ENCODE results near the gene AKR1D1.
"Not testable (repeated sequence)": the region's sequence is repeated elsewhere in the genome, so short reads cannot be mapped to it uniquely, and the experiment has no call there.

The AKR1D1 gene

GRCh38 chr7:138076196-138076595 is at the start of gene AKR1D1:
Gene AKR1D1, plus strand, starts transcription at chr7:138076459. Its CDS starts 60 bp downstream, at chr7:138076519.
- H3K27me3 ChIP-seq (ENCODE audit: control insufficient read depth, insufficient read depth, low read length): no peaks in the 10 kb centered on the region
- no peak within 1 kb of the TSS for H3K27ac ChIP-seq (ENCODE audit: low read length)
- no peak within 1 kb of the TSS for H3K4me3 ChIP-seq (ENCODE audit: low read length)
- H3K9ac ChIP-seq (ENCODE audit: low read length): no peak within 1 kb of the TSS
- H3K9me3 ChIP-seq (ENCODE audit: control insufficient read depth, low read depth, low read length): no peaks in the 10 kb centered on the region
- peaks cover 22% of the 10 kb centered on the region for H3K4me1 ChIP-seq (ENCODE audit: control insufficient read depth, low read depth, low read length)
- H3K36me3 ChIP-seq (ENCODE audit: control insufficient read depth, low read depth, low read length): no peaks in the 10 kb centered on the region

DNA sequence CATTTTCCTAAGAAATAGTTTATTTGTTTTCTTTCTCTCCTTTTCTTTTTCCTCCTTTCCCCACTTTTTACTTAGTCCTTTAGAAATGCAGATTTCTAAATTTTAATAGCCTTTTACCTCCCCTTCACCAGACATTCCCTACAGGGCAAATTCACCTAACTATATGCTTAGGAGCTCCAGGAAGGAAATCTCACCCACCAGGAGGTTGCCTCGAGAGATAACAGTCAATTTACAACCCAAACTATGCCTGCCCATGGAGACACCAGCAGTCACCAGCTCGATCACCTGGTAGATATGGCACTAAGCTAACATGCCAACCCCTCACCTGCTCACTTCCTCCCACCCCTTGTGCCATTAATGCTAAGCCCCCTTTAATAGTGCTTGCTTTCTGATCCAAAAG is 49.2 kb upstream of the AKR1D1 start:
- H3K9ac ChIP-seq (ENCODE audit: low read length): no peak overlapping the region
- H3K4me3 ChIP-seq (ENCODE audit: low read length): no peak overlapping the region
- H3K27me3 ChIP-seq (ENCODE audit: control insufficient read depth, insufficient read depth, low read length): no peaks in the 10 kb centered on the region
- H3K27ac ChIP-seq (ENCODE audit: low read length): no peak overlapping the region
- no peaks in the 10 kb centered on the region for H3K36me3 ChIP-seq (ENCODE audit: control insufficient read depth, low read depth, low read length)
- peaks cover 17% of the 10 kb centered on the region for H3K9me3 ChIP-seq (ENCODE audit: control insufficient read depth, low read depth, low read length)
- H3K4me1 ChIP-seq (ENCODE audit: control insufficient read depth, low read depth, low read length): peaks cover 4% of the 10 kb centered on the region

DNA sequence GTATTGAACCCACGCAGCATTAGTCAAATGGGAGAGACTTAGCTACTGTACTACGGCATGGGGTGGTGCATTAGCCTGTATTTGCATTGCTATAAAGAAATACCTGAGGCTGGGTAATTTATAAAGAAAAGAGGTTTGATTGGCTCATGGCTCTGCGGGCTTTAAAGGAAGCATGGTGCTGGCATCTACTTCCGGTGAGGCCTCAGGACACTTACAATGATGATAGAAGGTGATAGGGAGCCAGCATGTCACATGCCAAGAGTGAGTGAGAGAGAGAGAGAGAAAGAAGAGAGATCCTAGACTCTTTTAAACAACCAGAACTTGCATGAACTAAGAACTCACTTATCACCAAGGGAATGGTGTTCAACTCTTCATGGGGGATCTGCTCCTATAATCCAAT is 47.1 kb upstream of the AKR1D1 start:
- H3K9ac ChIP-seq (ENCODE audit: low read length): no peak overlapping the region
- no peak overlapping the region for H3K4me3 ChIP-seq (ENCODE audit: low read length)
- peaks cover 12% of the 10 kb centered on the region for H3K9me3 ChIP-seq (ENCODE audit: control insufficient read depth, low read depth, low read length)
- H3K4me1 ChIP-seq (ENCODE audit: control insufficient read depth, low read depth, low read length): peaks cover 13% of the 10 kb centered on the region
- H3K27me3 ChIP-seq (ENCODE audit: control insufficient read depth, insufficient read depth, low read length): no peaks in the 10 kb centered on the region
- no peak overlapping the region for H3K27ac ChIP-seq (ENCODE audit: low read length)
- no peaks in the 10 kb centered on the region for H3K36me3 ChIP-seq (ENCODE audit: control insufficient read depth, low read depth, low read length)

DNA sequence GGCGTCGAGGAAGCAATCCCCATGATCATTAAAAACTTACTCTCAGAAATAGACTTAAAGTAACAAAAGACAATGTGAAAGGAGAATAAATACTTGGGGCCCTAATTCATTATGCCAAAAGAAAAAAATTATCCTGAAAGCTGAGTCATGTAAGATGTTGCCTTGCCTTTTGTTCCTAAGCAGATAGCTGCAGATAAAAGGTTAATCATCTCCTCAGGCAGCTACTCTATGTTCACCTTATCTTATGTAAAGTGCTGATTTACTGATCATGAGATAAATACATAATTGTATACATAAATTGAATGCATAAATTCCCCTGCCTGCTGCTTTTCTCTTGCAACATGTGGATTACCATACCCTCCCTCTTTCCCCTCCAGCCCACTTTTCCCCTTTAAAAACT is 46.3 kb upstream of the AKR1D1 start:
- no peaks in the 10 kb centered on the region for H3K36me3 ChIP-seq (ENCODE audit: control insufficient read depth, low read depth, low read length)
- H3K4me1 ChIP-seq (ENCODE audit: control insufficient read depth, low read depth, low read length): peaks cover 13% of the 10 kb centered on the region
- no peak overlapping the region for H3K9ac ChIP-seq (ENCODE audit: low read length)
- peaks cover 12% of the 10 kb centered on the region for H3K9me3 ChIP-seq (ENCODE audit: control insufficient read depth, low read depth, low read length)
- no peak overlapping the region for H3K4me3 ChIP-seq (ENCODE audit: low read length)
- H3K27me3 ChIP-seq (ENCODE audit: control insufficient read depth, insufficient read depth, low read length): no peaks in the 10 kb centered on the region
- no peak overlapping the region for H3K27ac ChIP-seq (ENCODE audit: low read length)

DNA sequence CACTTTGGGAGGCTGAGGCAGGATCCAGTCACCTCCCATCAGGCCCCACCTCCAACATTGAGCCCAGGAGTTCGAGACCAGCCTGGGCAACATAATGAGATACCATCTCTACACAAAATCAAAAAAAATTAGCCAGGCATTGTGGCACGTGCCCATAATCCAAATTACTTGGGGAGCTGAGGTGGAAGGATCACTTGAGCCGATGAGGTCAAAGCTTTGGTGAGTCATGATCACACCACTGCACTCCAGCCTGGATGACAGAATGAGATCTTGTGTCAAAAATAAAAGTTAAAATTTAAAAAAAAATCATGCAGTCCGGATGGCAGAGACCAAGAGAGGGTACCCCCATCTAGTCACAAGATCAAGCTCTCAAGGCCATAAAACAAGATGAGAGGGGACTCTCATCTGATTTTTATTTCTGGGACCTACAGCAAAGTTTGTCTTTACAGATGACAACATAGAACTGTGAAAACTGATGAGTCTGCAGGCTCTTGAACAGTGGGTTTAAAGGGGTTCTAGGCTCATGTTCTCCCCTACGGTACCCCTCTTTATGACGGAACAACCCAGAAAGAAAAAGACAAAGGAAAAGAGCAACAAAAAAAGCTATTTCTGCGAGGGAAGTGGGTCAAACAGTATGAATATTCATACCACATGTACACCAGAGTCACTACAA is 45.4 kb upstream of the AKR1D1 start:
- H3K27me3 ChIP-seq (ENCODE audit: control insufficient read depth, insufficient read depth, low read length): no peaks in the 10 kb centered on the region
- no peak overlapping the region for H3K4me3 ChIP-seq (ENCODE audit: low read length)
- H3K36me3 ChIP-seq (ENCODE audit: control insufficient read depth, low read depth, low read length): no peaks in the 10 kb centered on the region
- peaks cover 13% of the 10 kb centered on the region for H3K4me1 ChIP-seq (ENCODE audit: control insufficient read depth, low read depth, low read length)
- H3K27ac ChIP-seq (ENCODE audit: low read length): no peak overlapping the region
- no peak overlapping the region for H3K9ac ChIP-seq (ENCODE audit: low read length)
- peaks cover 5% of the 10 kb centered on the region for H3K9me3 ChIP-seq (ENCODE audit: control insufficient read depth, low read depth, low read length)

DNA sequence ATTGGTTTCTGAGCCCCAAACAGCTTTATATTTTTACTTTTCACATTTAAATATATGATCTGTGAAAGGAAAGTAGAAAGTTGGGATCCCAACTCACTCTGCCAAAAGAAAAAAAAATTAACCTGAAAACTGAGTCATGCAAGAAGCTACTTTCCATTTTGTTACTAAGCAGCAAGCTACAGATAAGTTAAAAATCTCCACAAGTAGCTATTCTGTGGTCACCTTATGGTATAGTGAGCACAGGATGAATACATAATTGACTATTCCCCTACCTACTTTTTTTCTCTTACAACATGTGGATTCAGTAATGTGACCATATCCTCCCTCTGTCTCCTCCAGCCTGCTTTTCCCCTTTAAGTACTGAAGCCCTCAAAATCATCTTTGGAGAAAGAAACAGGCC is 44.1 kb upstream of the AKR1D1 start:
- H3K4me1 ChIP-seq (ENCODE audit: control insufficient read depth, low read depth, low read length): peaks cover 9% of the 10 kb centered on the region
- H3K27ac ChIP-seq (ENCODE audit: low read length): no peak overlapping the region
- no peak overlapping the region for H3K9ac ChIP-seq (ENCODE audit: low read length)
- peaks cover 12% of the 10 kb centered on the region for H3K9me3 ChIP-seq (ENCODE audit: control insufficient read depth, low read depth, low read length)
- H3K27me3 ChIP-seq (ENCODE audit: control insufficient read depth, insufficient read depth, low read length): no peaks in the 10 kb centered on the region
- H3K4me3 ChIP-seq (ENCODE audit: low read length): no peak overlapping the region
- no peaks in the 10 kb centered on the region for H3K36me3 ChIP-seq (ENCODE audit: control insufficient read depth, low read depth, low read length)

- H3K27ac ChIP-seq (ENCODE audit: low read length): no peak overlapping the region
- peaks cover 15% of the 10 kb centered on the region for H3K9me3 ChIP-seq (ENCODE audit: control insufficient read depth, low read depth, low read length)
- no peak overlapping the region for H3K4me3 ChIP-seq (ENCODE audit: low read length)
- no peaks in the 10 kb centered on the region for H3K36me3 ChIP-seq (ENCODE audit: control insufficient read depth, low read depth, low read length)
- H3K9ac ChIP-seq (ENCODE audit: low read length): no peak overlapping the region
- no peaks in the 10 kb centered on the region for H3K27me3 ChIP-seq (ENCODE audit: control insufficient read depth, insufficient read depth, low read length)
- H3K4me1 ChIP-seq (ENCODE audit: control insufficient read depth, low read depth, low read length): peaks cover 9% of the 10 kb centered on the region
Measured at GRCh38 chr7:138032770-138033169, 43.5 kb upstream of the AKR1D1 start.

DNA sequence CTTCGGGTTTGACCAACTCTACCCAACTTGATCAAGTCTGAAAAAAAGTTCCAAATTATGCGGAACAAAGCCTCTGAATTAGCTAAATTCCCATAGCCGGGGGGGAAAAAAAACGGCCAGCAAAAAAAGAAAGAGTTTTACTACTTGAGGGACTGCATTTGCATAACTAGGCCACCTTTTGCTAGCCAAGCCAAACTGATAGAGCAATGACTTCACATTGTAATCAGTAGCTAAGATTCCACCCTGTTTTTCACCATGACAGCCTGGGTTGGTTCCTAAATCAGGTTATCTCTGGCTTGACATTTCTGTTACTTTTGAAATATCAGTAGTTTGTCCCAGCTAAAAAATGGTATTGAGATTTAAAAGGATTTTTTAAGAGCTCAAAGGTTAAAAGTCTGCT is 43.0 kb upstream of the AKR1D1 start:
- H3K27me3 ChIP-seq (ENCODE audit: control insufficient read depth, insufficient read depth, low read length): no peaks in the 10 kb centered on the region

DNA sequence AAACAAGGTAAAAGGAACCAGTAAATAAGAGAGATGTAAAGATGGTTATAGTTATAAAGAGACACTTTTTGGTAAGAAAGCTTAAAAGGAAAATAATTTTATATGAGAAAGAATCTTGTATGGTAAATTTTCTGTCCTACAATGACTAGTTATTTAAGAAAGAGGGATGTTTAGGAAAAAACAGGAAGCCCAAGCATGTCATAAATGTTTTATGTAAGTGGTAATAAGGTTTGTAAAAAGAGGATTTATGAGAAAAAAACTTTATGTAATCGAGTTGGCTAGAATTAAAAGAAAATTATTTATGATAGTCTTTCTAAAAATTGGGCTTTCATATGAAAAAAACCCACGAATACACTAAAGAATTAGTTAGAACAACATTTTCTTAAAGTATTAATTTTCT is 40.1 kb upstream of the AKR1D1 start:
- peaks cover 9% of the 10 kb centered on the region for H3K4me1 ChIP-seq (ENCODE audit: control insufficient read depth, low read depth, low read length)
- H3K9ac ChIP-seq (ENCODE audit: low read length): no peak overlapping the region
- peaks cover 15% of the 10 kb centered on the region for H3K9me3 ChIP-seq (ENCODE audit: control insufficient read depth, low read depth, low read length)
- H3K36me3 ChIP-seq (ENCODE audit: control insufficient read depth, low read depth, low read length): no peaks in the 10 kb centered on the region
- H3K27ac ChIP-seq (ENCODE audit: low read length): no peak overlapping the region
- H3K27me3 ChIP-seq (ENCODE audit: control insufficient read depth, insufficient read depth, low read length): no peaks in the 10 kb centered on the region
- H3K4me3 ChIP-seq (ENCODE audit: low read length): no peak overlapping the region

More for the DNA sequence above, 43.0 kb upstream of the AKR1D1 start:
- Histone ChIP-seq H3K4me3 (ENCODE audit: low read length) (no peak overlapping the region), H3K9me3 (ENCODE audit: control insufficient read depth, low read depth, low read length) (peaks cover 15% of the 10 kb centered on the region), H3K36me3 (ENCODE audit: control insufficient read depth, low read depth, low read length) (no peaks in the 10 kb centered on the region), H3K9ac (ENCODE audit: low read length) (no peak overlapping the region), H3K4me1 (ENCODE audit: control insufficient read depth, low read depth, low read length) (peaks cover 9% of the 10 kb centered on the region), H3K27ac (ENCODE audit: low read length) (no peak overlapping the region)

DNA sequence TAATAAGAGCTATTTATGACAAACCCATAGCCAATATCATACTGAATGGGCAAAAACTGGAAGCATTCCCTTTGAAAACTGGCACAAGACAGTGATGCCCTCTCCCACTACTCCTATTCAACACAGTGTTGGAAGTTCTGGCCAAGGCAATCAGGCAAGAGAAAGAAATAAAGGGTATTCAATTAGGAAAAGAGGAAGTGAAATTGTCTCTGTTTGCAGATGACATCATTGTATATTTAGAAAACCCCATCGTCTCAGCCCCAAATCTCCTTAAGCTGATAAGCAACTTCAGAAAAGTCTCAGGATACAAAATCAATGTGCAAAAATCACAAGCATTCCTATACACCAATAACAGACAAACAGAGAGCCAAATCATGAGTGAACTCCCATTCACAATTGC is 36.2 kb upstream of the AKR1D1 start:
- not testable (repeated sequence) for H3K27ac ChIP-seq (ENCODE audit: low read length); H3K4me3 ChIP-seq (ENCODE audit: low read length); H3K9ac ChIP-seq (ENCODE audit: low read length); H3K36me3 ChIP-seq (ENCODE audit: control insufficient read depth, low read depth, low read length); H3K27me3 ChIP-seq (ENCODE audit: control insufficient read depth, insufficient read depth, low read length); H3K9me3 ChIP-seq (ENCODE audit: control insufficient read depth, low read depth, low read length); H3K4me1 ChIP-seq (ENCODE audit: control insufficient read depth, low read depth, low read length)

- Histone ChIP-seq H3K27me3 (ENCODE audit: control insufficient read depth, insufficient read depth, low read length) (no peaks in the 10 kb centered on the region), H3K36me3 (ENCODE audit: control insufficient read depth, low read depth, low read length) (no peaks in the 10 kb centered on the region), H3K9ac (ENCODE audit: low read length) (no peak overlapping the region), H3K9me3 (ENCODE audit: control insufficient read depth, low read depth, low read length) (no peaks in the 10 kb centered on the region), H3K27ac (ENCODE audit: low read length) (no peak overlapping the region), H3K4me1 (ENCODE audit: control insufficient read depth, low read depth, low read length) (no peaks in the 10 kb centered on the region), H3K4me3 (ENCODE audit: low read length) (no peak overlapping the region)
Measured at GRCh38 chr7:138044897-138045296, 31.4 kb upstream of the AKR1D1 start.

DNA sequence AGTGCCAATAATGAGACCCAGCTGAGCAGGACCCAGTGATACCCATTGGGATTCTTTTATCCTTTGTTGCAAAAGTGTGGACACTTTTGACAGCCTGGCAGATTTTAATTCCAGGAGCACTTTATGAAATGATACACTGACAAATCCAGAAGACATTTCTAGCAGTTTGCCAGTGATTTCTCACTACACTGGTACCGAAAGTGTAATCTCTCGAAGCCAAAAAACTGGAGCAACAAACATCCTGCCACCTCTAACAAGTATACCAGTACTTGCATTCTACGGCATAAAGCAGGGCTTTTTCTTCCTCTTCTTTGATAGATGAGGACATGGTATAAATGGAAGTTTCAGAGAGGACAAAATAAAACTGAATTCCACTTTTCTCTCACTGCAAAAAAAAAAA is 28.4 kb upstream of the AKR1D1 start:
- no peaks in the 10 kb centered on the region for H3K36me3 ChIP-seq (ENCODE audit: control insufficient read depth, low read depth, low read length)
- H3K9ac ChIP-seq (ENCODE audit: low read length): no peak overlapping the region
- H3K27ac ChIP-seq (ENCODE audit: low read length): no peak overlapping the region
- no peaks in the 10 kb centered on the region for H3K9me3 ChIP-seq (ENCODE audit: control insufficient read depth, low read depth, low read length)
- no peaks in the 10 kb centered on the region for H3K27me3 ChIP-seq (ENCODE audit: control insufficient read depth, insufficient read depth, low read length)
- H3K4me3 ChIP-seq (ENCODE audit: low read length): no peak overlapping the region
- H3K4me1 ChIP-seq (ENCODE audit: control insufficient read depth, low read depth, low read length): no peaks in the 10 kb centered on the region
